ENCODE results near the gene SPINK4.

SPINK4 gene

GRCh38 chr9:33242609-33243134, 2.7 kb downstream of the SPINK4 start:
- no peaks in the 10 kb centered on the region for H3K9me3 ChIP-seq (ENCODE audit: low read length)
- H3K79me2 ChIP-seq (ENCODE audit: insufficient read depth, low read length) = no peaks in the 10 kb centered on the region
- no peak overlapping the region for H3K9ac ChIP-seq (ENCODE audit: low read length)
- H3K27me3 ChIP-seq (ENCODE audit: insufficient read depth, low read length) = no peaks in the 10 kb centered on the region; the same call in 1 of the 2 replicates
- no peak overlapping the region for H3K4me3 ChIP-seq (ENCODE audit: low read depth, low read length, poor library complexity, severe bottlenecking)
- H4K20me1 ChIP-seq (ENCODE audit: insufficient read depth, low read length) = no peaks in the 10 kb centered on the region
- no peaks in the 10 kb centered on the region for H3K4me1 ChIP-seq (ENCODE audit: insufficient read depth, low read length, severe bottlenecking)
- no peak overlapping the region for H2AFZ ChIP-seq (ENCODE audit: low read length)
- no peak overlapping the region for H3K4me2 ChIP-seq (ENCODE audit: low read length)
- H3K9me2 ChIP-seq (ENCODE audit: low read depth, low read length) = no peaks in the 10 kb centered on the region
- H3K36me3 ChIP-seq (ENCODE audit: insufficient read depth, low read length) = no peaks in the 10 kb centered on the region
- H3F3A ChIP-seq (ENCODE audit: insufficient read depth, low read length) = no peaks in the 10 kb centered on the region
- H3K27ac ChIP-seq (ENCODE audit: low read depth, low read length, poor library complexity, severe bottlenecking) = no peak overlapping the region
- TF ChIP-seq EZH2 (IDR thresholded peaks at IDR 0.05; ENCODE audit: borderline replicate concordance, low read length) (no peak), CTCF (IDR thresholded peaks at IDR 0.05; ENCODE audit: low read length) (no peak)

- Histone ChIP-seq H3K27ac (ENCODE audit: low read depth, low read length, poor library complexity, severe bottlenecking) (no peak overlapping the region), H4K20me1 (ENCODE audit: insufficient read depth, low read length) (no peaks in the 10 kb centered on the region), H3K36me3 (ENCODE audit: insufficient read depth, low read length) (no peaks in the 10 kb centered on the region; the same call in 1 of the 2 replicates), H3K9me3 (ENCODE audit: low read length) (no peaks in the 10 kb centered on the region), H3K4me1 (ENCODE audit: insufficient read depth, low read length, severe bottlenecking) (peaks cover 4% of the 10 kb centered on the region), H3K79me2 (ENCODE audit: insufficient read depth, low read length) (no peaks in the 10 kb centered on the region), H2AFZ (ENCODE audit: low read length) (no peak overlapping the region), H3K4me3 (ENCODE audit: low read depth, low read length, poor library complexity, severe bottlenecking) (no peak overlapping the region), H3K9me2 (ENCODE audit: low read depth, low read length) (no peaks in the 10 kb centered on the region), H3K9ac (ENCODE audit: low read length) (no peak overlapping the region), H3F3A (ENCODE audit: insufficient read depth, low read length) (no peaks in the 10 kb centered on the region), H3K27me3 (ENCODE audit: insufficient read depth, low read length) (no peaks in the 10 kb centered on the region; the same call in 1 of the 2 replicates), H3K4me2 (ENCODE audit: low read length) (no peak overlapping the region)
- TF ChIP-seq CTCF (IDR thresholded peaks at IDR 0.05; ENCODE audit: low read length) (no peak), EZH2 (IDR thresholded peaks at IDR 0.05; ENCODE audit: borderline replicate concordance, low read length) (no peak)
Observed at GRCh38 chr9:33244137-33244784, 4.3 kb downstream of the SPINK4 start.

GRCh38 chr9:33245341-33245740, 5.4 kb downstream of the SPINK4 start:
- H3K9ac ChIP-seq (ENCODE audit: low read length) = no peak overlapping the region
- H2AFZ ChIP-seq (ENCODE audit: low read length) = no peak overlapping the region
- no peaks in the 10 kb centered on the region; the same call in 1 of the 2 replicates for H3K27me3 ChIP-seq (ENCODE audit: insufficient read depth, low read length)
- peaks cover 7% of the 10 kb centered on the region; the same call in 1 of the 2 replicates for H3K36me3 ChIP-seq (ENCODE audit: insufficient read depth, low read length)
- no peaks in the 10 kb centered on the region for H3K79me2 ChIP-seq (ENCODE audit: insufficient read depth, low read length)
- no peaks in the 10 kb centered on the region for H3K9me2 ChIP-seq (ENCODE audit: low read depth, low read length)
- peaks cover 11% of the 10 kb centered on the region for H3K4me1 ChIP-seq (ENCODE audit: insufficient read depth, low read length, severe bottlenecking)
- no peak overlapping the region for H3K27ac ChIP-seq (ENCODE audit: low read depth, low read length, poor library complexity, severe bottlenecking)
- no peaks in the 10 kb centered on the region for H3K9me3 ChIP-seq (ENCODE audit: low read length)
- no peaks in the 10 kb centered on the region for H4K20me1 ChIP-seq (ENCODE audit: insufficient read depth, low read length)
- no peaks in the 10 kb centered on the region for H3F3A ChIP-seq (ENCODE audit: insufficient read depth, low read length)
- H3K4me2 ChIP-seq (ENCODE audit: low read length) = no peak overlapping the region
- no peak for TF ChIP-seq CTCF (IDR thresholded peaks at IDR 0.05; ENCODE audit: low read length)
- TF ChIP-seq EZH2 (IDR thresholded peaks at IDR 0.05; ENCODE audit: borderline replicate concordance, low read length) = no peak
- H3K4me3 ChIP-seq (ENCODE audit: low read depth, low read length, poor library complexity, severe bottlenecking) = no peak overlapping the region

All from OCI-LY1 (cell line).